SK-N-MC (cell line): Measurements from ENCODE around the gene KMT2C.

Experiments used
- DNase-seq: peaks from one replicate; pipeline ENCODE4 v3.0.0-alpha.2; 2011; ENCODE audit warnings: low read depth, low spot score
- H3K27ac ChIP-seq: fragments of 200-600 bp; sonication (generic); 2 replicates; pipeline ENCODE4 v1.5.1; 2016; ENCODE audit warnings: mixed run types
- H3K36me3 ChIP-seq: fragments of 200-600 bp; sonication (generic); 2 replicates; pipeline ENCODE4 v1.6.1; 2017; ENCODE audit warnings: antibody characterized with exemption, low read length, mixed read lengths; ENCODE audit not compliant: insufficient read depth
- H3K4me3 ChIP-seq: fragments of 200-600 bp; sonication (generic); 2 replicates; pipeline ENCODE4 v1.5.1; 2016
- H3K9ac ChIP-seq: fragments of 200-600 bp; sonication (generic); 2 replicates; pipeline ENCODE4 v1.8.0; 2017; ENCODE audit warnings: mixed run types, mixed read lengths; ENCODE audit not compliant: insufficient read length
- H3K9me3 ChIP-seq: fragments of 200-600 bp; sonication (generic); 2 replicates; pipeline ENCODE4 v1.6.1; 2017; ENCODE audit warnings: low read depth, mild to moderate bottlenecking, antibody characterized with exemption, low read length, moderate library complexity, mixed read lengths
- EZH2 ChIP-seq: fragments of 200-600 bp; sonication (generic); IDR thresholded peaks from one replicate; pipeline ENCODE4 v1.6.1; 2017; ENCODE audit warnings: antibody characterized with exemption
- FOXP2 ChIP-seq: optimal IDR thresholded peaks from 2 replicates; pipeline ENCODE3; 2011; ENCODE audit warnings: mild to moderate bottlenecking, moderate library complexity; ENCODE audit not compliant: insufficient read depth; ENCODE audit errors: extremely low read length, control extremely low read depth
- POLR2AphosphoS5 ChIP-seq: IDR thresholded peaks from 2 replicates; pipeline ENCODE4 v1.6.1; 2012; ENCODE audit warnings: mild to moderate bottlenecking, low read depth, low read length, borderline replicate concordance

KMT2C gene

DNA sequence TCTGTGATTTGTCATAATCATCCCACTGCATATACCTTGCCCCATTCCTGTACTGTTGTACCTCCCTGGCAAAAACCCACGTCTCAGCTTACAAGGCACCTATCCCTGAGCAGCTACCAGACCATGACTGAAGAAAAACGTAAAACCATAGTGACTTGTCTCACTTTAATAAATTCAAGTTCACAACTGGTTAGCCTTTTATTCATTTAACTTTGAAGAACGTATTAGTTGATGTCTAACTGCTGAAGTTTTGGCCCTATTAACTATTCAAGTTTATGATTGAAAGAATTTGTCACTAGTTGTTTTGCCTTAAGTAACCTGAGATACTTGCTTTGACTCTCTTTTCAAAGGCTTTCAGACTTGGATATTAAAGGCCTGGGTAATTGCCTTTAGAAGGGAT lies 350.7 kb downstream of the KMT2C start:
- Histone ChIP-seq H3K27ac (no peak overlapping the region), H3K9me3 (no peaks in the 10 kb centered on the region; the same call in 1 of the 2 replicates), H3K9ac (no peak overlapping the region), H3K36me3 (no peaks in the 10 kb centered on the region), H3K4me3 (no peak overlapping the region)
- TF ChIP-seq POLR2AphosphoS5 (no peak), EZH2 (no peak), FOXP2 (no peak)
- no peak for DNase-seq
